Neural progenitor cell (in vitro differentiated cells): ENCODE measurements around the gene ALG12.

Source experiments
- EZH2 ChIP-seq: fragments of 200-600 bp; sonication (generic); IDR thresholded peaks from 2 replicates; pipeline ENCODE4 v1.6.1; 2017; ENCODE audit warnings: antibody characterized with exemption, mild to moderate bottlenecking, moderate library complexity
- TF ChIP-seq, protein P1 (sequence below): fragments of 200-600 bp; sonication (generic); IDR thresholded peaks from 2 replicates; pipeline ENCODE4 v1.5.1; 2017; ENCODE audit warnings: antibody characterized with exemption, mild to moderate bottlenecking

DNA sequence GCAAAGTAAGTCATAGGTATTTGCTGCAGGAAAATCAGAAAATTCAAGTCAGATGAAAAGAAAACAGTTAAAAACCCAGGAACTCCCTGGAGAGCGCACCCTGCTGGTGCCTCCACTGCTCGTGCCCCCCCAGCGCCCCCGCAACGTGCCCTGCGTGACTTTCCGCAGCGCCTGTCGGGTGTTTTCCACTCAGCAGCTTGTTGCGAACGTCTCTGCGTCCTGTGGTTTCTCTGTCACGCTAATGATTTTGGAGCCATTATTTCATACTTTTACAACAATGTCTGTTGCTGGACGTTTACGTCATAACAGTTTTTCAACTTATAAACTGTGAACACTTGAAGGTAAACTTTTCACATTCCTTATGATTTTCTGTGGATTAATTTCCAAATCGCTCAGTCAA lies 5.2 kb upstream of the ALG12 start:
- TF ChIP-seq, protein P1, sequence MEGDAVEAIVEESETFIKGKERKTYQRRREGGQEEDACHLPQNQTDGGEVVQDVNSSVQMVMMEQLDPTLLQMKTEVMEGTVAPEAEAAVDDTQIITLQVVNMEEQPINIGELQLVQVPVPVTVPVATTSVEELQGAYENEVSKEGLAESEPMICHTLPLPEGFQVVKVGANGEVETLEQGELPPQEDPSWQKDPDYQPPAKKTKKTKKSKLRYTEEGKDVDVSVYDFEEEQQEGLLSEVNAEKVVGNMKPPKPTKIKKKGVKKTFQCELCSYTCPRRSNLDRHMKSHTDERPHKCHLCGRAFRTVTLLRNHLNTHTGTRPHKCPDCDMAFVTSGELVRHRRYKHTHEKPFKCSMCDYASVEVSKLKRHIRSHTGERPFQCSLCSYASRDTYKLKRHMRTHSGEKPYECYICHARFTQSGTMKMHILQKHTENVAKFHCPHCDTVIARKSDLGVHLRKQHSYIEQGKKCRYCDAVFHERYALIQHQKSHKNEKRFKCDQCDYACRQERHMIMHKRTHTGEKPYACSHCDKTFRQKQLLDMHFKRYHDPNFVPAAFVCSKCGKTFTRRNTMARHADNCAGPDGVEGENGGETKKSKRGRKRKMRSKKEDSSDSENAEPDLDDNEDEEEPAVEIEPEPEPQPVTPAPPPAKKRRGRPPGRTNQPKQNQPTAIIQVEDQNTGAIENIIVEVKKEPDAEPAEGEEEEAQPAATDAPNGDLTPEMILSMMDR: peak; percentile 14
- TF ChIP-seq EZH2: no peak
